Measurements from ENCODE around the gene ZNF423. TPM values are rescaled to one million over a fixed set of nuclear protein-coding genes. Genes with fewer than 3 reads are reported as not detected.

The ZNF423 gene
- total RNA-seq, 1 experiment from 2014 or later, result not detected

- no TSS peak for BruUV-seq (replicated peaks)
- CTCF ChIA-PET, result no interaction called here
- Mint-ChIP-seq H3K36me3 (ENCODE audit: insufficient read depth, unreplicated experiment) (no peaks in the 10 kb centered on the region), H3K27me3 (ENCODE audit: unreplicated experiment) (peaks cover 28% of the 10 kb centered on the region), H3K9me3 (ENCODE audit: low read depth, unreplicated experiment) (peaks cover 17% of the 10 kb centered on the region), H3K4me1 (ENCODE audit: low read depth, unreplicated experiment) (no peaks in the 10 kb centered on the region), H3K4me3 (ENCODE audit: low read depth, unreplicated experiment) (no peak overlapping the region), H3K27ac (ENCODE audit: unreplicated experiment) (no peak overlapping the region)
- no peak for DNase-seq
- intact Hi-C loops (cut with micrococcal nuclease; ENCODE audit: unreplicated experiment), result no loop called here
- no peak for TF ChIP-seq CTCF (IDR thresholded peaks at IDR 0.05; ENCODE audit: unreplicated experiment)
These were observed 208.2 kb downstream of the ZNF423 start for GRCh38 chr16:49647673-49648072.

GRCh38 chr16:49645263-49645662 lies 210.6 kb downstream of the ZNF423 start:
- TF ChIP-seq CTCF (IDR thresholded peaks at IDR 0.05; ENCODE audit: unreplicated experiment), result no peak
- Mint-ChIP-seq H3K36me3 (ENCODE audit: insufficient read depth, unreplicated experiment) (no peaks in the 10 kb centered on the region), H3K4me1 (ENCODE audit: low read depth, unreplicated experiment) (no peaks in the 10 kb centered on the region), H3K9me3 (ENCODE audit: low read depth, unreplicated experiment) (peaks cover 17% of the 10 kb centered on the region), H3K27ac (ENCODE audit: unreplicated experiment) (no peak overlapping the region), H3K4me3 (ENCODE audit: low read depth, unreplicated experiment) (no peak overlapping the region), H3K27me3 (ENCODE audit: unreplicated experiment) (peaks cover 40% of the 10 kb centered on the region)
- DNase-seq, result no peak
- intact Hi-C loops (cut with micrococcal nuclease; ENCODE audit: unreplicated experiment), result no loop called here
- CTCF ChIA-PET, result no interaction called here
- no TSS peak for BruUV-seq (replicated peaks)

- Mint-ChIP-seq H3K4me3 (ENCODE audit: low read depth, unreplicated experiment) (no peak overlapping the region), H3K4me1 (ENCODE audit: low read depth, unreplicated experiment) (no peaks in the 10 kb centered on the region), H3K27me3 (ENCODE audit: unreplicated experiment) (peaks cover 52% of the 10 kb centered on the region), H3K9me3 (ENCODE audit: low read depth, unreplicated experiment) (peaks cover 14% of the 10 kb centered on the region), H3K36me3 (ENCODE audit: insufficient read depth, unreplicated experiment) (no peaks in the 10 kb centered on the region), H3K27ac (ENCODE audit: unreplicated experiment) (no peak overlapping the region)
- intact Hi-C loops (cut with micrococcal nuclease; ENCODE audit: unreplicated experiment), result no loop called here
- no peak for TF ChIP-seq CTCF (IDR thresholded peaks at IDR 0.05; ENCODE audit: unreplicated experiment)
- DNase-seq, result no peak
- CTCF ChIA-PET, result interaction anchor here (0.6 kb wide), 1 partner anchor 1235 kb away, joined by 4 read pairs; no protein-coding TSS in a partner anchor
- no TSS peak for BruUV-seq (replicated peaks)
These were observed 211.8 kb downstream of the ZNF423 start for GRCh38 chr16:49644145-49644463.

- H3K27me3 Mint-ChIP-seq (ENCODE audit: unreplicated experiment), result peaks cover 53% of the 10 kb centered on the region
- DNase-seq, result no peak
- H3K36me3 Mint-ChIP-seq (ENCODE audit: insufficient read depth, unreplicated experiment), result no peaks in the 10 kb centered on the region
- no peaks in the 10 kb centered on the region for H3K4me1 Mint-ChIP-seq (ENCODE audit: low read depth, unreplicated experiment)
- peaks cover 14% of the 10 kb centered on the region for H3K9me3 Mint-ChIP-seq (ENCODE audit: low read depth, unreplicated experiment)
- TF ChIP-seq CTCF (IDR thresholded peaks at IDR 0.05; ENCODE audit: unreplicated experiment), result no peak
- H3K4me3 Mint-ChIP-seq (ENCODE audit: low read depth, unreplicated experiment), result no peak overlapping the region
- no TSS peak for BruUV-seq (replicated peaks)
- intact Hi-C loops (cut with micrococcal nuclease; ENCODE audit: unreplicated experiment), result no loop called here
- no peak overlapping the region for H3K27ac Mint-ChIP-seq (ENCODE audit: unreplicated experiment)
- CTCF ChIA-PET, result no interaction called here
These were observed 212.3 kb downstream of the ZNF423 start for GRCh38 chr16:49643429-49644144.

Measured in Calu3 (cell line).